Right ventricle myocardium inferior (tissue), 1 donor: ENCODE data around the gene MLXIPL. TPM values are rescaled to one million over a fixed set of nuclear protein-coding genes. Genes with fewer than 3 reads are reported as not detected.
A peak's percentile ranks its signal among the peaks of the same experiment; 100 is the strongest.
"Not testable (repeated sequence)": the region's sequence is repeated elsewhere in the genome, so short reads cannot be mapped to it uniquely, and the experiment has no call there.

Experiments
- ATAC-seq: fragments of 200-7000 bp; cut with Tn5 transposase; one replicate; pipeline ENCODE4 v1.9.1; 2020; ENCODE audit warnings: mild to moderate bottlenecking, moderate library complexity
- DNase-seq: peaks from one replicate; pipeline ENCODE4 v3.0.0; 2021; ENCODE audit errors: missing footprints
- intact Hi-C: fragments of 100-400 bp; cut with DNase I; formaldehyde crosslinking; loops from one replicate; pipeline ENCODE4 v1.11.0; 2022
- total RNA-seq: library from RNA; stranded (reverse); fragmentation: NEBNext Ultra II Directional; extraction: Animal tissue kit (Norgen Biotek cat#: 25700); gene quantifications from one replicate; pipeline ENCODE4 v1.2.1, GENCODE V29; 2021
- donor health status: DM: no; HTN: yes; CAD: no; lungs with severe emphysema.

The MLXIPL gene
- total RNA-seq, 1 donor from 2014 or later: 6.4 TPM

DNA sequence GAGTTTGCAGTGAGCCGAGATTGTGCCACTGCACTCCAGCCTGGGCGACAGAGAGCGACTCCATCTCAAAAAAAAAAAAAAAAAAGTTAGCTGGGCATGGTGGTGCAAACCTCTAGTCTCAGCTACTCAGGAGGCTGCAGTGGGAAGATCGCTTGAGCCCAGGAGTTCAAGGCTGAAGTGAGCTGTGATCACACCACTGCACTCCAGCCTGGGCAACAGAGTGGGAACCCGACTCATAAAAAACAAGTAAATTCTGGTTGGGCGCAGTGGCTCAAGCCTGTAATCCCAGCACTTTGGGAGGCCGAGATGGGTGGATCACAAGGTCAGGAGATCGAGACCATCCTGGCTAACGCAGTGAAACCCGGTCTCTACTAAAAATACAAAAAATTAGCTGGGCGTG is 4.9 kb downstream of the MLXIPL start:
- intact Hi-C loops, ATAC-seq, DNase-seq: not testable (repeated sequence)

DNA sequence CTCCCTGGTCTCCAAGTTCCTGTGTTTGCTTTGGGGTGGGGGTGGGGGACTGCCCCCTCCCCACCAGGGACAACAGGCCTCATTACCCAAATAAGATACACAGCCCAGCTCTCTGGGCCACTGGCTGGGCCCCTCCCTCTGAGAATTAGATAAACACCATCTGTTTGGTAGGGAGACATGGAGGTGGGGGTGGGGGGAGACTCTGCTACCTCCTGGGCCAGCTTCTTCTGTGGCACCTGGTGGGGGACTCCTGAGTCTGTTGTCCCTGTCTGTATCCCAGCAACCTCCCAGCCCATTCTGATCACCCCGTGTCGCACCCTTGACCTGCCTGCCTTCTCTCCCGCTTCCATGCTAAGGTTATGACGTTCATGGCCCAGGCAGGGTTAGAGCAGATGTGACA is 5.8 kb downstream of the MLXIPL start:
- no peak for ATAC-seq
- DNase-seq: peak; percentile 32
- intact Hi-C loops: no loop called here

DNA sequence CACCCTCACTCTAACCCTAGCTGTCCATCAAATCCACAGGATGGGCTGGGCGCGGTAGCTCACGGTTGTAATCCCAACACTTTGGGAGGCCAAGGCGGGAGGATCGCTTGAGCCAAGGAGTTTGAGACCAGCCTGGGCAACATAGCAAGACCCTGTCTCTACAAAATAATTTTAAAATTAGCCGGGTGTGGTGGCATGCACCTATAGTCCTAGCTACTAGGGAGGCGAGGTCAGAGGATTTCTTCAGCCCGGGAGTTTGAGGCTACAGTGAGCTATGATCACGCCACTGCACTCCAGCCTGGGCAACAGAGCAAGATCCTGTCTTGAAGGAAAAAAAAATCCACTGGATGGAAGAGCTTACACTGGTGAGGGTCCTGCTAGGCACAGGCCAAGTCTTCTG is 6.8 kb downstream of the MLXIPL start:
- peak; percentile 27 for DNase-seq
- intact Hi-C loops, ATAC-seq: not testable (repeated sequence)

DNA sequence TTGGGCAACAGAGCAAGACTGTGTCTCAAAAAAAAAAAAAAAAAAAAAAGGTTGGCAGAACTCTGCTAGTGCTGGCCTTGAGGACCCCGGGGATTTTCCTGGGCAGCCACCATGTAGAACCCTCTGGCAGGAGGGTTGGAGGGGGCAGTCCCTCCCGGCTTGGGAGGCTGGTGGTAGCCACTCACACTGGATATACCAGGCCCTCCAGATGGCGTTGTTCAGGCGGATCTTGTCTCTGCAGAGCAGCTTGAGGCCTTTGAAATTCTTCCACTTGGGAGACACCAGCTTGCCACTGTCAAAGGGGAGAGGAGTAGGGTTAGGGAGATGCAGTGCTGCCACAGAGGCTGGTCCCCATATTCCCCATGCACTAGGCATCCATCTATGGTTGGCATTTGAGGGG is 8.4 kb downstream of the MLXIPL start:
- intact Hi-C loops: no loop called here
- peak; percentile 60 for DNase-seq

DNA sequence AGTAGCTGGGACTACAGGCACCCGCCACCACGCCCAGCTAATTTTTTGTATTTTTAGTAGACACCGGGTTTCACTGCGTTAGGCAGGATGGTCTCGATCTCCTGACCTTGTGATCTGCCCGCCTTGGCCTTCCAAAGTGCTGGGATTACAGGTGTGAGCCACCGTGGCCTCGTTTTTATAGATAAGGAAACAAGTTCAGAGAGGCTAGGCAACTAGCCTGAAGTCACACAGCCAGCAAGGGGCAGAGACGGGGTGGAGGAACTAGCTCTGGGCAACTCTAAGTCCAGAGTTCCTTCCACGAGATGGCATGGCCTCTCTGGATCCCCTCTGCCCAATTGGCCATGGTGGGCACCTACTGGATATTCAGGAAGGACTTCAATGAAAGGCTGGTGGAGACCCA is 9.4 kb downstream of the MLXIPL start:
- intact Hi-C loops, DNase-seq, ATAC-seq: not testable (repeated sequence)

More for the DNA sequence above, 8.4 kb downstream of the MLXIPL start:
- ATAC-seq: no peak

DNA sequence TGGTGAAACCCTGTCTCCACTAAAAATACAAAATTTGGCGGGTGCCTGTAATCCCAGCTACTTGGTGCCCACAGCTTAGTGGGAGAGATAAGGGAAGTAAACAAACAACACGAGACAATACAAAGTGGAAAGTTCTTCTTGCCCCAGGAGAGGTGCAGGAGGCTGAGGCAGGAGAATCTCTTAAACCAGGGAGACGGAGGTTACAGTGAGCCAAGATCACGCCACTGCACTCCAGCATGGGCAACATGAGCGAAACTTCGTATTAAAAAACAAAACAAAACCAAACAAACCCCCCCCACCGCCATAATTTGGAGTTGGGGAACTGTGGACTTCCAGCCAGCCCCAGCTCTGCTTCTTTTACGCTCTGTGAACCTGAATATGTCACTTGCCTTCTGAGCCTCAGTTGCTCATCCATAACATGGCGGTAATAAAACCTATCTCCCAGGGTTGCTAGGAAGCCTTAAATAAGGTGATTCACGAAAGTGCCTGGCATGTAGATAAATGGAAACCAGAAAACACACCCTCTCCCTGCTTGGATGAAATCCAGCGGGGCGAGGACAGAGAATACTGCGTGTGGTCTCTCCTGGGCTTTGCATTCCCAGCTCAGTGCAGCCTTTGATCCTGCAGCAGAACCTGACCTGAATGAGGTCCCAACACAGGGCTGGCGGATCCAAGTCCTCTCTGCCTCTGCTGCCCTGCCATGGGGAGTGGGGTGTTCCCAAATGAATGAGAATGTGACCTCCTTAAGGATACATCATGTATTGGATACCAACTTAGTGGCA is 10.2 kb downstream of the MLXIPL start:
- peak; percentile 21 for DNase-seq
- intact Hi-C loops: no loop called here
- ATAC-seq: no peak

DNA sequence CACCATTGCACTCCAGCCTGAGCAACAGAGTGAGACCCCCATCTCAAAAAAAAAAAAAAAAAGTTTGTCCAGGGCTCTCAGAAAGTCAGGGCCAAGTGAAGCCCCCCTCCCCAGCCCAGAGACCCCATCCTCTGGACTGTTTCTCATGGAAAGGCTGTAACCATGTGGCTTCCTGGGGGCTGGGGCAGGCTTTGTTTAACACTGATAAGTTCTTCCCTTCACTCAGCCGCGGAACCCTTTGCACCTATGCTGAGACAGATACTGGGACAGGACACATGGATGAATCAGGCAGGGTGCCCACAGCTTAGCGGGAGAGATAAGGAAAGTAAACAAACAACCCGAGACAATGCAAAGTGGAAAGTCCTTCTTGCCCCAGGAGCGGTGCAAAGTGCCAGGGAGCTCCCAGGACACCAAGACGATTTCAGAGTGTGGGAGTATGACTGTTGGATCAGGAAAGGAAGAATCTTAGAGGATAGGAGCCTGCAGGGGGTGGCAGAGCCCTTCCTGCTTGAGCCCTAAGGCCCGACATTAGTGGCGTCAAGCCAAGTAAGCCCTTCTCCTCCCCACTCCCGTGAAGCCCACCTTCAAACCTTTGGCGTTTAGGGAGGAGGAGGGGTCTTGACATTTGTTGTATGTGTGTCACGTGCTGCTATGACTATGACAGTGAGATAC is 11.6 kb downstream of the MLXIPL start:
- peak; percentile 63 for DNase-seq
- peak; percentile 41 for ATAC-seq
- intact Hi-C loops: no loop called here

DNA sequence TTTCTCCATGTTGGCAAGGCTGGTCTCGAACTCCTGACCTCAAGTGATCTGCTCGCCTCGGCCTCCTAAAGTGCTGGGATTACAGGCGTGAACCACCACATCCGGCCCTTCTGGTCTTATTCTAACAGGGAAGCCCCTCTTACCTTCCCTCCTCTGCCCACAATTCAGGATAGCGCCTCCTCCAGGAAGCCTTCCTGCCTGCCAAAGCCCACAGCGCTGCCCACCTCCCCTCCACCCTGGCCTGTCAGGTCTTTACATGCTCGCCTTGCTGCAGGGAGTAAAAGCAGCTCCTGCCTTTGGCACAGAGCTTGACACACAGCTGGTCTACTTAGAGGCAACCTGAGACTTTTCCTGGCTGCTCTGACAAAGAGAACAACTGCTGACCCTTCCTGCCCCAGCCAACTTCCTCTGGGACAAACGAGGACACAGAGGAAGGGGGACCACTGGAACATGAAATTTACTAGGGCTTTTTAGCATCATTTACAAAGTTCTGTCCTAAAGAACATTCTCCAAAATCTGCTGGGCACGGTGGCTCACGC is 13.2 kb downstream of the MLXIPL start:
- ATAC-seq (no peak), DNase-seq (peak; percentile 42)
- intact Hi-C loops: no loop called here

DNA sequence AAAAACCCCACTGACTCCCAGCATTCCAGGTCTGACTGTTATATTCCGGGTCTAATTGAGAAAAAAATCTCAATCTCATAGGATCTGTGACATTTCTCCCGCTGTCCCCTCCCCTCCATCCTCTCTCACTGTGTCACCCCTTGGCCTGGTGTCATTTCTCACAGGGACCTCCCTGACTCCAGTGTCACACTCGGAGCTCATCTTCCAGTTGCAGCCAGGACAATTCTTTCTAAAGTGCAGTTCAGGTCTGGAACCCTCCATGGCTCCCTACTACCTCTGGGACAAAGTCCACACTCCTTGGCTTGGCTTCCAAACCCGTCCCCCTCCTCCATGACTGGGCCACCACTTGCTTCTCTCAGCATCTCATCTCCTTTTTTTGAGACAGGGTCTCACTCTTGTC is 14.2 kb downstream of the MLXIPL start:
- ATAC-seq (no peak), DNase-seq (no peak)
- intact Hi-C loops: no loop called here

DNA sequence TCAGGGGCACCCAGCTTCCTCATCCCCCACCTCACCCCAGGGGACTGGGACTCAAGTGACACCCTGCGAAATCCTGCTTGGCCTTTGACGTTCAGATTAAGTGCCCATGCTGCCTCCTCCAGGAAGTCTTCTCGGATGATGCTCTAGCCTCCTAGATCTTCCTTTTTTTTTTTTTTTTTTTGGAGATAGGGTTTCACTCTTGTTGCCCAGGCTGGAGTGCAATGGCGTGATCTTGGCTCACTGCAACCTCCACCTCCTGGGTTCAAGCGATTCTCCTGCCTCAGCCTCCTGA is 16.7 kb downstream of the MLXIPL start:
- ATAC-seq: not testable (repeated sequence)
- DNase-seq: peak; percentile 9
- intact Hi-C loops: loop anchor here (1.0 to 5.0 kb wide), 2 partner anchors 118 to 250 kb away; no protein-coding TSS in a partner anchor

DNA sequence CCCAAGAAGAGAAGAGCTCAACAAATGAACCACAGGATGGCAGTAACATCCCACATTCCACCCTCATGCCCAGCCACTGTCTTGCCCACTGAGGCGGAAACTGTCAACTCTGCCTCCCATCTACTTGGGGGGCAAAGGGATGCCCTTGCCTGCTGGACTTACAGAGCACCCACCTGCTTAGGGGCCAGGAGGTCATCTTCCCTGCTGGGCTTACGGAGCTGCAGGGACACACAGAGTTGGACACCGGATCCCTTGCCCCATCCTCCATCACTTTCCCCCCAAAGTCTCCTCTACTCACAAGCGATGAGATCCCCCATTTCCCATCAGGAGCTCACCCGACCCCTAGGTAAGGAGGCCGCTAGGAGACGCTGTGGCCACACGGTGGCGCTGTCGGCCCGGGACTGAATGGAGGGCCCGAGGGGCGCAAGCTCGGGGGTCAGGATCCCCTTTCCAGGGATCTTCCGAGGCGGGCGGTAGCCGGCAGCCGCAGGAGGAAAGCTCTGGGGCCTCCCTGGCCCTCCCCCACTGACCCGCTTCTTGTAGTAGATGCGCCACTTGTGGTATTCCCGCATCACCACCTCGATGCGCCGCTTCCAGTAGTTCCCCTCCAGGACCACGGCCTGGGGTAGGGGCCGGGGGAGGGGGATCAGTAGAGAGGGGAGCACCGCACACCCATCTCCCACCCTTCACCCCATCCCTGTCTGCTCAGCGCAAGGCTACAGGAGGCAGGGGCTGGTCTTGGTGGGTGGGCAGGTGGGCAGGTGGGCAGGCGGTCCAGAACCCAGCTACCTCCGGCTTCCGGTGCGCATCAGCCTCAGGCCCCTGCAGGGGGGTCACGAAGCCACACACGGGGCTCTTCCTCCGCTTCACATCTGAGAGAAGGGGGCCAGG is 17.3 kb downstream of the MLXIPL start:
- intact Hi-C loops: loop anchor here (1.0 to 5.0 kb wide), 2 partner anchors 118 to 250 kb away; no protein-coding TSS in a partner anchor
- ATAC-seq (peak; percentile 49), DNase-seq (peak; percentile 86)

DNA sequence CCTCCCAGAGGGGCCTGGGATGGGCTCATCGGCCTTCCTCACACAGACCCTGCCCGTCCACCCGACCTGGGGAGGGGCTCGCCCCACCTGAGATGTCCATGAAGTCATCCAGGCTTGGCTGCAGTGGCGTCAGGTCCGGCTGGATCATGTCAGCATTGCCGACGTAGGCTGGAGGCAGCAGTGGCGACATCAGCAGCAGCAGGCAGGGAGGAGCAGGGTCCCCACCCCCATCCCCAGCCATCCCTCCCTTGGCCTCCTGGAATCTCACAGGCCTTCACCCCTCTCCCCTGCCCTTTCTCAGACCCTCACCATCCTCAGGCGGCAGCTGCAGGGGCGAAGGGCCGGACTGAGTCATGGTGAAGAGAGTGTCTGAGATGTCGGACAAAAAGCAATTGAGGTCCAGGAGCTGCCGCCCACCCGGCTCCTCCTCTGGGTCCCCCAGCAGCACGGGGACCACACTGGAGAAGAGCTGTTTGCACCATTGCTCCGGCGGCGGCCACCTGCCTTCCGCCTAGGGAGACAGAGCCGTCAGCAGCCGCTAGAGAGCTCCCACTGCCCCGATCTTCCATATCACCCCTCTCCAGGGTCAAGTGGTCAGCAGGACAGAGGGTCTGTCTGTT is 18.6 kb downstream of the MLXIPL start:
- intact Hi-C loops: loop anchor here (5.0 kb wide), 1 partner anchor 252 kb away; no protein-coding TSS in a partner anchor
- DNase-seq: peak; percentile 62
- ATAC-seq: no peak

DNA sequence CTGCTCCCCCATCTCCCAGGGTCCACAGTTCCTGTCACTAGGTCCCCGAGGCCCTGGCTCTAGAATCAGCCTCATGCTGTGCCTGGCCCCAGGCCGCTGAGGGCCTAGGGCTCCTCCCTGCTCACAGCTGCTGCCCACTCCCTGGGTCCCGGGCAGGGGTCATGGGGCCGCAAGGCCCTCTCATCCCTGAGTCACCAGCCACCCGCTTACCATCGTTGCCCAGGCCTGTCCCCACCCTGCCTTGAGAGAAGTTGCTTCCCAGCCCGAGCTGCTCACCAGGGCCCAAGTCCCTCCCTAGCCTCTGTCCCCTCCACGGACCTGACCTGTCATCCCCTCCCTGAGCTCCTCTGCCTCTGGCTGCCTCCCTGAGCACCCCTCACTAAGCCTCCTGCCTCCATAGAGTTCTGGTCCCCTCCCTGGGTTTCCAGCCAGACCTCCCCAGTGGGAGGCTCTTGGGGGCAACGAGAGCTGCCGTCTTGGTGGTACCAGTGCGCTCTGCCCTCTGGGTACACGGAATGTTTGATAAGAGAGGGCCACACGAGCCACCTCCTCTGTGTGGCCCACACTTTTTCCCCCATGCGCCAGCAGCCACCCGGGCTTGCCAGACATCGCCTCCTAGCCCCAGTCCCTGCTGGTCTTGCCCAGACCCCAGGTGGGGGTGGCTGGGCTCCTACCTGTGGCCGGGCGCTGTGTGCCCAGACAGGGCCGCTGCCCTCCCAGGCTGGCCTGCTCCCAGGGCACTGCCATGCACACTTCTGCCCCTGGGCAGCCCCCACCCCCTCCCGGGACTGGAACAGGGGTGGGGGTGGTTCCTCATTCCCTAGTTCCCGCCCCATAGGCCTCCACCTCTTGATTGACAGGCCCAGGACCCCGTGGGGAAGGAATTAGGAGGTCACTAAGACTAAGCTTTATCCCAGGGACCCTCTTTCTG is 21.3 kb downstream of the MLXIPL start:
- DNase-seq (peak; percentile 46), ATAC-seq (no peak)
- intact Hi-C loops: no loop called here

DNA sequence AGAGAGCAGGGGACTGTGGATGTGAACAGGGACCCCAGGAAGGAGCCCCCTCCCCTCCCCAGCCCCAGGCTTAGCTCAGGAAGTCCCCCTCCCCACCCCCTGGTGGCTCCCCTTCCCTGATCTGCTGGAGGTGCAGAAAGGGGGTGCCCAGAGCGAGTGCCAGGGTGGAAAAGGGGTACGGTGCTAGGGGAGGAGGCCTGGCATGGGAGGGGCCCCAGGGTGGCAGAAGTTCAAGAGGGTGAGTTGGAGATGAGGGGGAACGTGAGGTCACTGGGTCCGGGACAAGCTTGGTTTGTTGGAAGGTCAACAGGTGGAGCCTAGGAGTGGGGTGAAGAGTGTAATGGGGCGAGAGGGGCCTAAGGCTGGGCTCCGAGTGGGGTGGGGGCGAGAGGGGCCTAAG is 24.4 kb downstream of the MLXIPL start:
- intact Hi-C loops: no loop called here

DNA sequence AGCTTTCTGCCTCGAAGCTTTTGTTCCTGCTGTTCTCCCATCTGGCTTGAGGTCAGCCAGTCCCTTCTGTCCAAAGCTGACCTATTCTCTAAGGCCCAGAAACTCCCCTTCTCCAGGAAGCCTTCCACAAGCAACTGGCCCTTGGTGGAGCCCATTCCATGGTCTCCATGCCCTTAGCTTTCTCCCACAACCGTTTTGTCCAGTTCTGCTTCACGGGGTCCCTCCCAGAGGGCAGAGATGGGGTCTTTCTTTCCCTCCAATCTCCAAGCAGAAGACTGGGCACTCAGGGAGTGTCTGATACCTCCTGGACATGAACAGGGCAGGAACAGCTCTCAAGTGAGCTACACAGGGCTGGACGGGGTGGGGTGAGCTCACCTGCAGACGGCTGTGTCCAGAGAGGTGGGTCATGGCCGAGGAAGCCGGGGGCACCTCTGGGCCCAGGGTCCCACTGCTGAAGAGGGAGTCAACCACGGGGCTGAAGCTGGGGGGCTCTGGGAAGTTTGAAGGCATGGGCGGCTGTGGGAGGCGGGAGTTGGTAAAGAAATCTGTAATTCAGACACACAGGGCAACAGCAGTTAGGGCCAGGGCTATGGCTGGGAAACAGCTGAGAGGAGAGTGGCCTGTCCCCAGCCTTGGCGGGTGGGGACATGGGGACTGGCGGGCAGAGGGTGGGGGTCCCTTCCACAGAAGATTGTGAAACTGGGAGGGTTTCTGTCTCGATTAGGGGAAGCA is 25.0 kb downstream of the MLXIPL start:
- DNase-seq (peak; percentile 51), ATAC-seq (no peak)
- intact Hi-C loops: no loop called here

More for the DNA sequence above, 24.4 kb downstream of the MLXIPL start:
- peak; percentile 21 for DNase-seq
- no peak for ATAC-seq

DNA sequence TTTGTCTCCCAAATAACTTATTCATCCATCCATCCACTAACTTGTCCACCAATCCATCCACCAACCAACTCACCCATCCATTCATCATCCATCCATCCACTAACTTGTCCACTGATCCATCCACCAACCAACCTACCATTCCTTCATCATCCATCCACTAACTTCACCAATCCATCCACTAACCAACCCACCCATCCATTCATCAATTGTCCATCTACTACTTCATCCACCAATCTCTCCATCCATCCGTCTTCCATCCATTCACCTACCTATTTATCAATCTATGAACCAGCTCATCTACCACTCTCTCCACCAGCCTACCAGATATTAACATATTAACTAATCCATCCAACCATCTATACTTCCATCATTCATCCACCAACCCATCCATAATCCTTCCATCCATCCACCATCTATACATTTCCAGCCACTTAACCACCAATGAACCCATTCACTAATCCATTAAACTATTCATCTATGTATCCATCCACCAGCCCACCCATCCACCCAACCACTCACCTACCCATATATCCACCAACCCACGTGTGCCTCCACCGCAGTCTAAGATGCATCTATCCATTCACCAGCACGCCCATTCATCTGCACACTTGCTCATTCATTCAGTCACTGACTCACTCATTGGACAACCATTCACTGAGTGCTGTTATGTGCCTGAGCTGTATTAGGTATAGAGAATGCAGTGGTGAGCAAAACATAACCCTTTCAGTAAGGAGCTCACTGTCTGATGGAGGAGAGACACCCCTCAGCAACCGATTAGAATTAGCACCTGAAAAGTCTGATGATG is 26.1 kb downstream of the MLXIPL start:
- ATAC-seq (no peak), DNase-seq (peak; percentile 21)
- intact Hi-C loops: no loop called here
